HAP-1 (cell line): ENCODE results near the gene UBALD1.

Experiments used
- DNase-seq, 2 experiments: peaks; one replicate each; pipeline ENCODE4 v3.0.0-alpha.2; 2016 to 2020; ENCODE audit warnings: low spot score in 2 of 2
- H3K27me3 ChIP-seq: fragments of 250-450 bp; sonication (Bioruptor Pico); 2 replicates; pipeline ENCODE4 v1.5.1; 2020; ENCODE audit warnings: low read depth, mild to moderate bottlenecking, moderate library complexity
- H3K36me3 ChIP-seq: fragments of 250-450 bp; sonication (Bioruptor Pico); replicated peaks from 2 replicates; pipeline ENCODE4 v1.5.1; 2020; ENCODE audit warnings: mild to moderate bottlenecking
- H3K4me1 ChIP-seq: fragments of 250-450 bp; sonication (Bioruptor Pico); 2 replicates; pipeline ENCODE4 v1.5.1; 2020; ENCODE audit warnings: mild to moderate bottlenecking
- H3K4me3 ChIP-seq: fragments of 250-450 bp; sonication (Bioruptor Pico); 2 replicates; pipeline ENCODE4 v1.5.1; 2020; ENCODE audit warnings: mild to moderate bottlenecking, moderate library complexity
- H3K9me3 ChIP-seq: fragments of 250-450 bp; sonication (Bioruptor Pico); 2 replicates; pipeline ENCODE4 v1.5.1; 2020; ENCODE audit warnings: mild to moderate bottlenecking, moderate library complexity
- in situ Hi-C: fragments of 300-500 bp; cut with MboI; formaldehyde crosslinking; loops from 3 replicates; pipeline ENCODE4 v1.14.3; 2020; ENCODE audit warnings: low sequenced_read_pairs, inconsistent platforms, mixed read lengths

UBALD1 gene

DNA sequence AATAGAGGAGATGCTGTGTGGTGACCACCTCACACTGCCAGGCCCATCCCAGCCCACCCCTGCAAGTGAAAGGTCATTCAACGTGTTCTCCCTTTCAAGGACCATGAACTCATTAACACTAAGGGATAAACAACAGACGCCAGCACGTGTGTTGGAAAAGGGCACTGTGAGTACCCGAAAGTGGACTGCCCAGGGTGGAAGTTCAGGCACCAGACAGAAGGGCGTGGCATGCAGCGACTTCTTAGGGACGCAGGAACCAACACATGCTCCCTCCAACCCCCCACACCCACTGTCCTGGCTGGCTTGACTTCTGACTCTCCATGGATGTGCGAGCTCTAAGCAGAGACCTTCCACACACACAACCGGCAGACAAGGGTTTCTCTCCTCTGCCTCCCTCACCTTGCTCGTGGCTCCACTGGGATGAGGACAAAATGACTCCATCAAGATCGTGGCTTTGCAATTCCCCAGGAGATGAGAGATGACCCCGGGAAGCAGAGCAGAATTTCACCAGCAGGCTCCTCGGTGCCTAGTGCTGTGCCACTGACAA, 11.0 kb downstream of the UBALD1 start:
- H3K4me3 ChIP-seq, result no peak overlapping the region
- H3K4me1 ChIP-seq, result no peaks in the 10 kb centered on the region
- no peaks in the 10 kb centered on the region for H3K27me3 ChIP-seq
- no peaks in the 10 kb centered on the region; the same call in 1 of the 2 replicates for H3K36me3 ChIP-seq
- H3K9me3 ChIP-seq, result no peaks in the 10 kb centered on the region
- no peak for DNase-seq
- in situ Hi-C loops, result no loop called here

DNA sequence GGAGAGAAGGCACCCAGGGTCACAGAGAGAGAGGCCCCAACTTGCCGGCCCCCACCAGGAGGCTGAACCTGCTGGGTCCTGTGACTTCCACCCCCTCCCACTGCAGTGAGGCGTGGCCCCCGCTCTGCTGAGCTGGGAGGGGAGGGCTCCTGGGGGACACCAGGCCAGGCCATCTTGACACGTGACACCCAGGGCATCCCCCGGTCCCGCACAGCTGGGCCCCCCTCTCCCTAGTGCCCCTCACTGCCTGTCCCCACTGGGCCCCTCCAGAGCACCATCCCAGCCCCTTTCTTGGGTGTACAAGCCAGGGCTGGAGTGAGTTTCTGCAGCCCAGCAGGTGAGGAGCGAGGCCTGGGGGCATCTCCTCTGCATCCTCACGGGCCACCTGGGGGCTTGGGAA, 12.4 kb downstream of the UBALD1 start:
- in situ Hi-C loops, result no loop called here
- Histone ChIP-seq H3K9me3 (no peaks in the 10 kb centered on the region), H3K36me3 (no peaks in the 10 kb centered on the region), H3K27me3 (peaks cover 6% of the 10 kb centered on the region; the same call in 1 of the 2 replicates), H3K4me3 (no peak overlapping the region), H3K4me1 (no peaks in the 10 kb centered on the region)
- DNase-seq, result no peak

DNA sequence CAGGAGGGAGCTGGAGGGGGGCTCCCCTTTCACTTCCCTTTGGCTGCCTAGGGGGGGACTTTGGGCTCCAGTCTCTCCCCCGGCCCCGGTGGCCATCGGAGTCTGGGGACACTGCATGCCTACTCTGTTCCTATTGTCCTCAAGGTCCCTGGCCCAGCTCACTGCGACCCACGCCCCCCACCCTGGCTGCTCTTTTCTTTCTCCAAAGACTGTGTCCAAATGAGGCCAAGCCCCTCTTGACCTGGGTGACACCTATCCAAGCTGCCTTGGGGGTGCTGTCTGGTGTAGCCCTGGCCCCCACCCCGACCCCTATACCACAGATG, 12.9 kb downstream of the UBALD1 start:
- no peaks in the 10 kb centered on the region for H3K4me1 ChIP-seq
- in situ Hi-C loops, result no loop called here

DNA sequence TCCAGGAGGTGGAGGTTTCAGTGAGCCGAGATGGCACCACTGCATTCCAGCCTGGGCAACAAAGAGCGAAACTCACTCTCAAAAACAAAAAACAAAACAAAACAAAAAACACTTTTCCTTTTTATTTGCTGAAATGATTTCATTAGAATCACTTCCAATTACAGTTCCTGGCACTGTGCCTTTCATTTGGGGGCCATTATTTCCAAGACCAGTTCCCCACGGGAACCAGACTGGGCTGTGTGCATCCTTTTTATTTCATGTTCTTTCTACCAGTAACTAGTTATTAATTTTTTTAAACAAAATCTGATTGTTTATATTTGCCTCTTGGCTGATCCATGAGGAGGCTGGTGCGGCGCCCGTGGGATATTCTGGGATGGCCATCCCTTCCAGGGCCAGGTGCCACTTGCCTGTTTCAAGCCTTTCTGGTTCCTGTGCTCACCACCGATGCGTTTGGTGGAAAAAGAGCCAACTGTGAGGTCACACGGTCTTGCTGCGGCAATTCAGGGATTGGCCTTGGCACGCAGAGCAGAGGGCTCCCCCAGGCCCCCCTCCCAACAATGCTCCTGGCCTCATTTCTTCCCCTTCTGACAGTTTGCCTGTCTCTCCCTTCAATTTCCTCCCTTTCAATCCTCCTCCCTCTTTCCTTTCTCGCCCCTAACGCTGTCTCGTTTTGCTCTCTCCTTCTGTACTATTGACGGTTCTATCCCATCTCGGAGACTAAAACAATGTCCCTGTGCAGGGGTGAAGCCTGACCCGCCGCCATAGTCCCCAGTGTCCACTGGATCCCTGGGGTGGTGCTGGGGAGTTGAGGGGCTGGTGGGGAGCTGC, 13.4 kb downstream of the UBALD1 start:
- H3K4me3 ChIP-seq, result no peak overlapping the region
- no peaks in the 10 kb centered on the region for H3K9me3 ChIP-seq
- DNase-seq, result no peak
- in situ Hi-C loops, result no loop called here
- no peaks in the 10 kb centered on the region for H3K4me1 ChIP-seq
- peaks cover 15% of the 10 kb centered on the region; the same call in 1 of the 2 replicates for H3K27me3 ChIP-seq
- H3K36me3 ChIP-seq, result no peaks in the 10 kb centered on the region

More for the DNA sequence above, 12.9 kb downstream of the UBALD1 start:
- peaks cover 11% of the 10 kb centered on the region; the same call in 1 of the 2 replicates for H3K27me3 ChIP-seq
- H3K9me3 ChIP-seq, result no peaks in the 10 kb centered on the region
- no peak overlapping the region for H3K4me3 ChIP-seq
- DNase-seq, result no peak
- H3K36me3 ChIP-seq, result no peaks in the 10 kb centered on the region

DNA sequence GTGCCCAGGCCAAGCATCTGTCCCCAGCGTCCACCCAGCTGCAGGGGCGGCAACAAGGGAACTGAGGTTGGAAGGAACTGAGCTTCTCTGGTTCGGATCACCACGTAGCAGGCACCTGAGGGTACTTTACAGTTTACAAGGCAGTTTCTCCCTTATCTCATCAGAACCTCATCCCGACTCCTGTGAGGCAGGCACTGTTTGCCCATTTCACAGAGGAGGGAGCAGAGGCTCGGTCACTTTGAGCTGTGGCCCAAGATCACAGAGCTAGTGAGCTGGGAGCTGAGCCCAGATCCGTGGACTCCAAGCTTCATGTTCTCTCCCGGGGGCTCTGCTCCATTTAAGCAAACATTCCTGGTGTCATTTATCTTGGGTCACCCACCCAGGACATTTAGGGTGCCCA, 15.1 kb downstream of the UBALD1 start:
- Histone ChIP-seq H3K36me3 (no peaks in the 10 kb centered on the region), H3K27me3 (peaks cover 15% of the 10 kb centered on the region; the same call in 1 of the 2 replicates), H3K4me1 (no peaks in the 10 kb centered on the region), H3K4me3 (no peak overlapping the region), H3K9me3 (no peaks in the 10 kb centered on the region)
- DNase-seq, result no peak
- in situ Hi-C loops, result no loop called here

DNA sequence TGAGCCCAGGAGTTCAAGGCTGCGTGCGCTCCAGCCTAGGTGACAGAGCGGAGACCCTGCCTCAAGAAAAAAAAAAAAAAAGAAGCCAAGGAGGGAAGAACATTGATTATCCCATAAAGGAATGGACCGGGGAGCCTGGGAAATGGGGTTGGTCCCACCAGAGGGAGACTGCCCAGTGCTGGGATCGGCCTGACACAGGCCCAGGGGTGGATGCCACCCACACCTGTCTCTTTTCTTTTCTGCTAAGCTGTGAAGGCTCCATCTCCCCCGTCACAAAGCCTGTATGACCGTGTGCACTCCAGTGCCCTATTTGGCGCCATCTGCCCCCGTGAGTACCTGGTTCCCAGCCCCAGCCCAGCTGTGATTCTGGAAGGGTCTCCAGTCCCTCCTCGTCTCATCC, 15.7 kb downstream of the UBALD1 start:
- H3K36me3 ChIP-seq, result no peaks in the 10 kb centered on the region
- DNase-seq, result no peak
- H3K4me1 ChIP-seq, result no peaks in the 10 kb centered on the region
- H3K9me3 ChIP-seq, result no peaks in the 10 kb centered on the region
- H3K4me3 ChIP-seq, result no peak overlapping the region
- peaks cover 15% of the 10 kb centered on the region; the same call in 1 of the 2 replicates for H3K27me3 ChIP-seq
- in situ Hi-C loops, result no loop called here

DNA sequence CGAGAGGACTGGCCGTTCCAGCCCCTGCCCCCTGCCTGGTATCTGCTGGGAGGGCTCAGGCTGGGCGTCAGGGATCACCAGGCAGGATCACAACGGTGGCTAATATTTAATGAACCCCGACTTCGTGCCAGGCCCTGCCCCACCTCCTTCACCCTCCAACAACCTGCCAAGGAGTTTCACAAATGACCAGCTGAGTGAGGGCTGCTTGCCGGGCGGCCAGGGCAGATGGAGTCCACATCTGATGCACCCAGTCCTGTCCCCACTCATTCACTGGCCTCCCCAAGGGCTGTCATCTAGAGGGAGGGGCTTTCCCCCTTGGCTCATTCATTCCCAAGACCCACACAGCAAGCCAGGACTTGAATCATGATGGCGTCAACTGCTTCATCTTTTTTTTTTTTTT, 17.5 kb downstream of the UBALD1 start:
- Histone ChIP-seq H3K4me1 (no peaks in the 10 kb centered on the region), H3K27me3 (peaks cover 15% of the 10 kb centered on the region; the same call in 1 of the 2 replicates), H3K4me3 (no peak overlapping the region), H3K9me3 (no peaks in the 10 kb centered on the region), H3K36me3 (no peaks in the 10 kb centered on the region)
- in situ Hi-C loops, result no loop called here
- DNase-seq, result no peak

DNA sequence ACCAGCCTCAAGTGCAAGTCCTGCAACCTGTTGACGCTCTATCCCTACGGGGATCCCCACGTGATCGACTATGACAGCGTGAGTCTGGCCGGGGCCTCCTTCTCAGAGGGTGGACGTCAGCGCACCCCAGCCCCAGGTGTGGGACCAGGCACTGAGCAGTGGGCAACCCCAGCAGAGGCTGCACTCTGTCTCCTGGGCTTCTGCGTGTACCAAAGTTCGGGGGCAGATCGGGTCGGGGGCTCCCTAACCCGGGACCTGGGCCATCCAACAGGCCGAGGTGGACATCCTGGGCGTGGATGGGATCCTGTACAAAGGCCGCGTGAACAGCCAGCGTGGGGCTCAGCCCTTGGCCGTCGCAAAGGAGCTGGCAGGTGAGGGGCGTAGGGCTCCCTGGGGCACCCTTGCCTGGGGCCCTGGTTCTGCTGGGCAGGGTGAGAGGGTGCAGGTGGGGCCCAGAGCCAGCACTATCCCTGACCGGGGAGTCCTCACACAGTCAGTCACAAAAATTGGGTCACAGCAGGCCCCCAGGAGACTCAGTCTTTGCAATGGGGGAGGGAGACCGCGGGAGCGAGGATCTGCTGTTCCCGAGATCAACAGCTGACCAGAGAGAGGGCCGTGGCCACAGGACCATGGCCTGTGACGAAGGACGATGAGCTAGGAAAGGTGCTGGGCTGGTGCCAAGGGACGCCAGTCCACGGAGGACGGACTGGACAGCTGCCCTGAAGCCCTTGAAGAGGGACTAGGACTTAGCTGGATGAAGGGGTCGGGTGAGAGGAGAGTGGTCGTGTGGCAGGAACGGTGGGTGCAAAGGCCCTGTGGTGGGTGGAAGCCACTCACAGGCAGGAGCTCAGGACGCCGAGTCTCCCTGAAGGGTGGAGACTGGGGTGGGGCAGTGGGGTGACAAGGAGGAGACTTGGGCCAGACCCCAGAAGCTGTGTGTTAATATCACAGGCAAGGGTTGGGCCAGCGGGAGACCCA, 20.0 kb downstream of the UBALD1 start:
- H3K27me3 ChIP-seq, result peaks cover 15% of the 10 kb centered on the region; the same call in 1 of the 2 replicates
- in situ Hi-C loops, result no loop called here

DNA sequence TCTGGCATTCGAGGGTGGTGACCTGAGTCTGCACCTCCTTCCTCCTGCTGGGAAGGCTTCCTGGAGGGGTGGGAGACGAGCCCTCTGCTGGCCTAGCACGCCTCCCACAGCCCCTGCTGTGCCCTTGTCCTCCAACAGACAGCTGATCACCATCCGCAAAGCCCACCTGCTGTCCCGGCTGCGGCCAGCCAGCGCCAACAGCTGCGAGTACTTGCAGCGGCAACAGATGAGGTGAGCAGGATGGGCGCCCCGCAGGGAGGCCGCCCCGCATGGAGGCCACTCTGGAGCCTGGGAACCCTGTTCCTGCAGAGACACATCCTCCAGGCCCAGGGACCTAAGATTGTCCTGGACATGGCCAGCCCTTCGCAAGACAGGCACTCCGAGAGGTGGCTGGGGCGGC, 21.6 kb downstream of the UBALD1 start:
- peaks cover 12% of the 10 kb centered on the region; the same call in 1 of the 2 replicates for H3K27me3 ChIP-seq
- no peak for DNase-seq

More for the DNA sequence above, 20.0 kb downstream of the UBALD1 start:
- no peak for DNase-seq
- no peaks in the 10 kb centered on the region for H3K4me1 ChIP-seq
- no peaks in the 10 kb centered on the region for H3K36me3 ChIP-seq
- H3K9me3 ChIP-seq, result no peaks in the 10 kb centered on the region
- H3K4me3 ChIP-seq, result no peak overlapping the region

DNA sequence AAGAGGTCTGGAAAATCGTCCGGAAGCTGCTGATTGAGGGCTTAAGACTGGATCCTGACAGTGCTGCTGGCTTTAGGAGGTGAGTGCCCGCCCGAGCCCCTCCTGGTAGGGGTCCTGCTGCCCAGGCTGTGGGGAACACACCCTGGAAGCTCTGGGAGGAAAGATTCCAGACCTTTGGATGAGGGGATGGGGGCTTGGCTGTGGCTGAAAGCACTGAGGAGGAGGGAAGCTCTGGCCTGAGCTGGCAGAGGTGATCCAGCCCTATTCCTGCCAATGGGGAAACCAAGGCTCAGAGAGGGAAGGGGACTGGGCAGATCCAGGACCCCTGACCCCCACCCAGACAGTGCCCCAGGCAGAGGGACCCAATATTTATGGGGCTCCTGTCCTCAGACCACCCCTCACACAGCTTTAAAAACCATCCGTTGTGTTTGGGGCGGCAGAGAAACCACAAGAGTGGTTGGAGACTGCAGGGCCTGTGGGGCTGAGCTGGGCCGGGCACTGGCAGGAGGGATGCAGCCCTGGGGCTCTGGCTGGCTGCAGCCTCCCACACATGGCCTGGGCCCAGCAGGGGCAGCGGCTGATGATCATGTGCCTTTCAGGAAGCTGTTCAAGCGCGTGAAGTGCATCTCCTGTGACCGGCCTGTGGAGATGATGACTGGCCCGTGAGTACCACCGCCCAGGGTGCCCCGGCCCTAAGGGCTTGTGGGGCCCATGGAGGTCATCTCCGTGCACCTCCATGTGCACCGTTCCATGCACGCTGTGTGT, 22.8 kb downstream of the UBALD1 start:
- Histone ChIP-seq H3K27me3 (peaks cover 4% of the 10 kb centered on the region; the same call in 1 of the 2 replicates), H3K36me3 (no peaks in the 10 kb centered on the region), H3K4me1 (no peaks in the 10 kb centered on the region), H3K4me3 (no peak overlapping the region), H3K9me3 (no peaks in the 10 kb centered on the region; the same call in 1 of the 2 replicates)
- no peak for DNase-seq
- in situ Hi-C loops, result no loop called here

More for the DNA sequence above, 21.6 kb downstream of the UBALD1 start:
- in situ Hi-C loops, result no loop called here
- no peaks in the 10 kb centered on the region for H3K9me3 ChIP-seq
- no peak overlapping the region for H3K4me3 ChIP-seq
- no peaks in the 10 kb centered on the region for H3K4me1 ChIP-seq
- H3K36me3 ChIP-seq, result no peaks in the 10 kb centered on the region

DNA sequence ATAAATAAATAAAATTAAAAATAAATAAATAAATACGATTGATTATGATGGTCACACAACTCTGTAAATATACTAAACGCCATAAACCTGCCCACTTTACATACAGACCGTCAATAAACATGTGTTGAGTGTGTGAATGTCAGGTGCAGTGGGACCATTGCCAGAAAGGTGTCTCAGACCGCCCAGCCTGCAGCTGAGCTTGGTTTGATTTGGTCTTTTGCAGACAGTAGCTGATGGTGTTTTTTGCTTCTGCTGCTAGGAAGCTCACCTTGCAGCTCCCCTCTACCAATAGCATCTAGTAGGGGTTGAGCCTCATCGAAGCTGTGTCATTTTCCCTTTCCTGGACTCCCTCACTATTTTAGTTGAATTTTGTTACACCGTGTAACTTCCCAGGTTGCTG, 23.5 kb downstream of the UBALD1 start:
- no peak for DNase-seq
- in situ Hi-C loops, result no loop called here
- no peak overlapping the region for H3K4me3 ChIP-seq
- H3K27me3 ChIP-seq, result peaks cover 2% of the 10 kb centered on the region; the same call in 1 of the 2 replicates
- no peaks in the 10 kb centered on the region for H3K4me1 ChIP-seq
- H3K36me3 ChIP-seq, result no peaks in the 10 kb centered on the region
- no peaks in the 10 kb centered on the region; the same call in 1 of the 2 replicates for H3K9me3 ChIP-seq

DNA sequence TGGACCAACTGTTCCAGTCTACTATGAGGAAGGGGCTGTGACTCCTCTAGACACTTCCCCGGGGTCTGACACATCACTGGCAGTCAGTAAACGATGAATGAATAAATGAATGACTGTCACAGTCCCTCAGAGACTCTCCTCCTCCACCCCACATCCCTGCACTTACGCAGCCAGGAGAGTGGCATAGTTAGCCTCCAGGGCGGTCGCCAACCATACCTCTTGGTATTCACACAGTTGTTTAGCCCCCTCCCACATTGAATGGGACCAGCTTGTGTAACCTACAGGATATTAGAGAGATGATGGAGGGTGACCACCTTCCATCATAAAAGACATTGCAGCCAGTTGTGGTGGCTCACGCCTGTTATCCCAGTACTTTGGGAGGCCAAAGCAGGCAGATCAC, 25.7 kb downstream of the UBALD1 start:
- Histone ChIP-seq H3K4me1 (no peaks in the 10 kb centered on the region), H3K9me3 (no peaks in the 10 kb centered on the region; the same call in 1 of the 2 replicates), H3K27me3 (peaks cover 6% of the 10 kb centered on the region; the same call in 1 of the 2 replicates), H3K4me3 (no peak overlapping the region), H3K36me3 (no peaks in the 10 kb centered on the region)
- in situ Hi-C loops, result loop anchor here (5.0 kb wide), 1 partner anchor 72 kb away; no protein-coding TSS in a partner anchor
- no peak for DNase-seq

DNA sequence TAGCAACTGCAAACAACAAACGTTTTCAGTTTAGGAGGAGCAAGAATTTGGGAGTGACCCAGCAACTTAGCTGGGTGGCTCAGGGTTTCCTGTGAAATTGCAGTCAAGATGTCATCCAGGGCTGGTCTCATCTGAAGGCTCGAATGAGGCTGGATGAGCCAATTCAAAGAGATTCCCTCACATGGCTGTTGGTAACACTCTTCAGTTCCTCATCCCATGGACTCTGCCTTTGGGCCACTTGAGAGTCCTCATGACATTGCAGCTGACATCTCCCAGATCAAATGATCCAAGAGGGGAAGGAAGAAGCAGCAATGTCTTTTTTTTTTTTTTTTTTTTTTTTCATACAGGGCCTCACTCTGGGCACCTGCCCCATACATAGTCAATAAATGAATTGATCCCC, 26.3 kb downstream of the UBALD1 start:
- in situ Hi-C loops, result loop anchor here (5.0 kb wide), 1 partner anchor 71 kb away; no protein-coding TSS in a partner anchor
- no peaks in the 10 kb centered on the region for H3K4me1 ChIP-seq
- no peak for DNase-seq
- peaks cover 6% of the 10 kb centered on the region; the same call in 1 of the 2 replicates for H3K27me3 ChIP-seq
- H3K4me3 ChIP-seq, result no peak overlapping the region
- no peaks in the 10 kb centered on the region; the same call in 1 of the 2 replicates for H3K9me3 ChIP-seq
- H3K36me3 ChIP-seq, result no peaks in the 10 kb centered on the region
